Femur (tissue), 1 donor: ENCODE data around the gene CDH4.

Source experiments
- DNase-seq: peaks from one replicate; pipeline ENCODE4 v3.0.0-alpha.2; 2017

The CDH4 gene

DNA sequence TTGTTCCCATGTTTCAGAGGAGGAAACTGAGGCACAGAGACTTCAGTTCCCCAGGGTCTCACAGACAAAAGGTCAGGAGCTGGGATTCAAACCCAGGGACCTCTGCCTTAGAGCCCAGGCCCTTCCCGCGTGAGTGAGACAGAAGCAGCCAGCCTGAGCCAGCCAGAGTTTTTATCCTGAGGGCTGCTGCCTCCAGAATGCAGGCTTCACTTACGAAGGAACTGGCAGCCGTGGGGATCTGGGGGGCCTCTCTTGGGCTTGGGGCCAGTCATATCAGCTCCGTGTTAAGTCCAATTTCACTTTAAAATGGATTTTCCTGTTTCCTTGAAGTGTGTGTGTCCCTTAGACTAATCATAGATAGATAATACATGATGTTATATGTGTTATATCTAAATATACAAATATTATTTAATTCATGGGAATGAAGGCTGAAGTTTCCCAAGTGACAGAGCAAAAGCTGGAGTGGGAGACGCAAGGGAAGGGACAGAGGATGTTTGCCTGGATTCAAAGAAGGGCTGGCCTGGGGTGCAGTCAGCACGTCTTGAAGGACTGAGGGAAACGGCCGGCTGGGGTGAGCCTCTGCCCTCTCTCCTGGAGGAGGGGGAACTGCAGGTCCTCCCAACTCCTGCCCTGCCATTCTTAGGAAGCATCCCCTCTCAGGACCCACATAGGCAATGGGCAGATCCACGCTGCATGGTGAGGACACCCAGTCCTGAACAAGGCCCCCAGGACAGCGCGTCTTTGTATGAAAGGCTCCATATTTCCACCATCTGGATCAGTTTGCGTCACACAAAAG lies 320.1 kb downstream of the CDH4 start:
- no peak for DNase-seq

DNA sequence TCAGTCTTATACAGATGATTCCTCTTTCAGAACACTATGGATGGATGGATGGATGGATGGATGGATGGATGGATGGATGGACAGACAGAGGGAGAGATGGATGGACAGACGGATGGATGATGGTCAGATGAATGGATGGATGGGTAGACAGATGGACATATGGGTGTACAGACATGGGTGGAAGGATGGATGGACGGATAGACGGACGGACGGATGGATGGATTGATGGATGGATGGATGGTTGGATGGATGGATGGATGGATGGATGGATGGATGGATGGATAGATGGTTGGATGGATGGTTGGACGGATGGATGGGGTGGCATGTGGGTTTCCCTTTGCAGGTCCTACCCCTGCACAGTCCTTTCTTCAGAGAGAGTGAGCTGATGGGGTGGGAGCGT lies 320.7 kb downstream of the CDH4 start:
- no peak for DNase-seq

DNA sequence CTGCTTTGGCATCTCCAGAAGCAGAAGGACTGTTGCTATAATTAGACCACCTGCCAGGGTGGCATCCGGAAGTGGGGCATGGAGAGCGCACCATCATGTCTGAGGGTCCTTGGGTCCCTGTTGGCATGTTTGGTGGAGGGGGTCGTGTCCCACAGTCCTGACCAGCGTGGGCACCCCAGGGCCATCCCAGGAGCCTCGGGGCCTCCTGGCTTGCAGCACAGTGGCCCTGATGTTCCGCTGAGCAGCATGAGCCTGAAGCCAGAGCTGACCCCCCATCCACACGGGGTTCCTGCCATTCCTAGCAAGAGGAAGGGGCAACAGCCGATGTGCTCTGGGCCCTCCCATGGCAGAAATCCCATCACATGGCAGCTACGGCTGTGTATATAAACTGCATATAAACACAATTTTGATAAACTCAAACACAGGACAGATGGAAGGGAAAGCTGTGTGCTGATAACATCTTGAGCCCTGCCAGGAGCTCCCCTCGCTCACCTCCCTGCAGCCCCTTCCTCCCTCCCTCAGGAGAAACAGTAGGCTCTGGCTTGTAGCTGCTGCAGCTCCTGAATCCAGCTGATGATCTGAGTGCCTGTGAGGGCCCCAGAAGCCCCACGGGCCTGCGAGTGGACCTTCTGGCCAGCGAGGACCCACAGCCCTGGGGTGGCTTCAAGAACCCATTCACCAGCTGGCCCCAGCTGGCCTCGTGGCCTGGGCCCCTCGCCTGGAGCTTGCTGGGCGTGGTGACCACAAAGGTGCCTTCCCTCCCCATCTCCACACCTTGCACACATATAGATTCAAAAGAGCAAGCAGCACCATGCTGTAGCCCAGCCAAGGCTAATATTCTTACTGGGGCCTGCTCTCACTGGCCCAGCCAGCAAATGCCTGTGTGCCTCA lies 321.6 kb downstream of the CDH4 start:
- DNase-seq, result no peak

DNA sequence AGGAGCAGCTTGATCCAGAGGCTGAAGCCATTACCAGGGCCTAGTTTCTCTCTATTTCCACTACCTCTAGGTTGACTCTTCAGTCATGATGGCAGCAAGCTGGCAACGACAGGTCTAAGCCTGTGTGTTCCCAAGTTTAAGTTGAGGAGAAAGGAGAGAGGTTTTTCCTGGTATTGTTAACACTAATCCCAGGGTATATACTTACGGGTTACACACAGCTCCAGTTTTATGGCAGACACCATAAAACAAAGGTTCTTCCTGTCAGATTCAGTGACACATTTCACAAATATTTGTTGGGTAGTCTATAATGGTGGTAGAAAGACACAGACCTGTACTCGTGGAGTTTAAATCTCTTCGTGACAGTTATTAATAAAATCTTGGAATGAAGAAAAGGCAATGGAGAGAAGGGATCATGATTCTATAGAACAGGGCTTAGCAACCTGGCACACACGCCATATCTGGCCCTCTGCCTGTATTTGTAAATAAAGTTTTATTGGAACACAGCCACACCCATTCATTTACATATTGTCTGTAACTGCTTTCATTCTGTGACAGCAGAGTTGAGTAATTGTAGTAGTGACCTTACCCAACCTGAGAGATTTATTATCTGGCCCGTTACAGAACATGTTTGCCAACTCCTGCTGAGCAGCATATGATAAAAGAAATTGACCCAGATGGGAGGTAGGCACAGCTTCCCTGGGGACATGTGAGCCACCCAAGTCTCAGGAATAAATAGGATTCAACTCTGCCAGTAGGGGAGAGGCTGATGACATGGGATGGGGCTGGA lies 323.3 kb downstream of the CDH4 start:
- no peak for DNase-seq

DNA sequence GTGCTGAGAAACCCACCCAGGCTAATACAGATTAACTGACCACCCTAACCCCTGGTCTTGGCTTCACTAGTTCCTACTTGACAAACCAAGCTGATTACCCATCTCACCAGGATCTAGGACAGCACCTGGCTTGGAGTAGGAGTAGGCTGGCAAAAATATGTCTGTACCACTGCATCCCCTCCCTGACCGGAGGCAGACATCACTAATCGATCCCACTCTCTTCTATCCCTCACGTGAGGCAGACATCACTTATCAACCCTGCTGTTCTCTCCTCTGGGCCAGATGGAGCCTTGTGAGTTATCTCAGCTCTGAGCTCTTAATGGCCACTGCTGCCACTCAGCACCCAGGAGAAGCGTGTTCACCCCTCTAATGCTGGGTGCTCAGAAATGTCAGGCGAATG lies 324.3 kb downstream of the CDH4 start:
- no peak for DNase-seq

DNA sequence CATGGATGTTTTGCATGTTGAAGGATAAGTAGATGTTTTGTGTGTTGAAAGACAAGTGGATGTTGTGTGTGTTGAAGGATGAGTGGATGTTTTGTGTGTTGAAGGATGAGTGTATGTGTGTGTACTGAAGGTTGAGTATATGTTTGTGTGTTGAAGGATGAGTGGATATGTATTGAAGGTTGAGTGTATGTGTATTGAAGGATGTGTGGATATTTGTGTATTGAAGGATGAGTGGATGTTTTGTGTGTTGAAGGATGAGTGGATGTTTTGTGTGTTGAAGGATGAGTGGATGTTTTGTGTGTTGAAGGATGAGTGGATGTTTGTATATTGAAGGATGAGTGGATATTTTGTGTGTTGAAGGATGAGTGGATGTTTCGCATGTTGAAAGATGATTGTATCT lies 325.0 kb downstream of the CDH4 start:
- DNase-seq, result no peak

DNA sequence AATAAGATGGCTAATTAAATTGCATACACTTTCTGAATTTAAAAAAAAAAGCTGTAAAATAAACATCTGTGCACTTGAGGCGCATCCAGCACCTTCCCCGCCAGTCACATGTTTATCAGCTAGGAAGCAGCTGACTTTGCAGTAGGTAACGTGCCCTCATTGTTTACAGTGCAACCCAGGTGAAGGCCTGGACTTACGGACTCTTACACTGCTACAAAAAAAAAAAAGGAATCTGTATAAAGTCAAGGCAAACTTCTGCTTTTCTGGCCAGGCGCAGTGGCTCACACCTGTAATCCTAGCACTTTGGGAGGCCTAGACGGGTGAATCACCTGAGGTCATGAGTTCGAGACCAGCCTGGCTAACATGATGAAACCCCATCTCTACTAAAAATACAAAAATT lies 327.8 kb downstream of the CDH4 start:
- DNase-seq, result no peak

DNA sequence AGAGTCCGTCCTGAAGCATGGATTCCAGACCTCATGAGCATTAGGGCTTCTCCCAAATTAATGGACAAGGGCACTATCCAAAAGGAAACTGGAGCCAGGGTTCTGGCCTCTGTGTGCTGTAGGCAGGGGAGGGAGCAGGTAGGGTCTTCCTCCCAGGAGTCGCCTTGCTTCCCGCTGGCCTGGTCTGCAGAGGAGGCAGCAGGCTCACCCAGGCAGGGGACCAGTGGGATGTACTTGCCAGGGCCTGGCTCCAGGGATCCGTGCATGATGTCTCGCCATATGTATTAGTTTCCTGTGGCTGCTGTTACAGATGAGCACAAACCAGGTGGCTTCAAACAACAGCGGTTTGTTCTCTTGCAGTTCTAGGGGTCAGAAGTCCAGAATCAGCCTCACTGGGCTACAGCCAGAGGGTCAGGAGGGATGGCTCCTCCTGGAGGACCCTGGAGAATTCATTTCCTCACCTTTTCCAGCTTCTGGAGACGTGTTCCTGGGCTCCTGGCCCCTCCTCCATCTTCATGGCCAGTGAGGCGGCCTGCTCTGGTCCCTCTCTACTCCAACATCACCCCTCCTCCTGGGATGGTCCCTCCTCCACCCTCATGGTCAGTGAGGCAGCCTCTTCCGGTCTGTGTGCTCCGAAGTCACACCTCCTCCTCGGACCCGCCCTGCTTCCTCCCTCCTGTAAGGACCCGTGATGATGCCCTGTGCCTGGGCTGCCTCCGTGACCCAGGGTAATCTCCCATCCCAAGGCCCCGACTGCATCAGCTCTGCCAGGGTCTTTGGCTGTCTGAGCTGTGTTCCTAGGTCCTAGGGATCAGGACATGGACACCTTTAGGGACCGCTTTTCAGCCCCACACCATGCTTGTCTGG lies 329.1 kb downstream of the CDH4 start:
- no peak for DNase-seq

DNA sequence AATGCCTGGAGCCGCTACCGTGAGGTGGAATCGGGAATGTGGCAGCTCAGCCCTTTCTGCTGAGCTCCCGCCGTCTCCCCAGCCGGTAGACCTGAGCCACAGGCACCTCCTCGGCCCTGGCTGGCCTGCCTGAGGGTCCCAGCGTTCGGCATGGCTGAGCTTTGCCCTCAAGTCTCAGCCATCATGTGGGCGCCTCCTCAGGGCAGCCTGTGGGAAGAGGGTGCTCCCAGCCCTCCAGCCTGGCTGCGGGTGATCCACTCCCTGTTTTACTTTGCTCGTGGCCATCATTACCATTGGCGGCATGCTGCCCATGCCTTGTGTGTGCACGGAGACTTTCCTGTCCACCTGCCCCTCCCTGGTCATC lies 329.7 kb downstream of the CDH4 start:
- no peak for DNase-seq

DNA sequence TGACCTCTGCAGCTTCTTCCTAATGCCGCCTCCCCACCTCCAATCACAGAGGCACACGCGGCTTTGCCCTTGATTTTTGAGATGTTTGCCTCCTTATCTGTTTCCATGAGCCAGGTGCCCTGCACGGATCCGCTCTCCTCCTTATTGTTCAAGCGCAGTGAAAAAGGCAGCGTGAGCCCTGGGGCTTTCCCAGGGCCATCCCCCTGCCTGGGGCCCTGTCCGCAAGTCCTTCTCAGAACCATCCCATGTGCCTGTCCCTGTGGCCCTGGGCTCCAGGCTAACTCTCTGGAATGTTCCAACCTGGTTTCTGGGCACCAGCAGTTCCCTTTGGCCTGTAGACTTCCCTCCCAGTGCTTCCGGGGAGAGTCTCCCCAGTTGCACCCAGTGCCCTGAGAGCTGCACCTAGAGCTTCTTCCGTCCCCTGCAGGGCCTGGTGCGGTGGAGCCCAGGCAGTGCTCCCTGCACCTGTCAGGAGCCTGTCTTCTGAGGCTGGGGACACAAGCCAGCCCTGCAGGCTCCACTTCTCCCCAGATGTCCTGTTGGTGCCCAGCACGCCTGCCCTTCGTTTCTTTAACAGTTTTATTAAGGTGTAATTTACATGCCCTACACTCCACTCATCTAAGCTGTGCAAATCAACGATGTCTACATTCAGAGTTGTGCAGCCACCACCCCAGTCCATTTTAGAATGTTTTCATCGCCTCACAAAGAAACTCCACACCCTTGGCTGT lies 330.3 kb downstream of the CDH4 start:
- DNase-seq, result no peak

DNA sequence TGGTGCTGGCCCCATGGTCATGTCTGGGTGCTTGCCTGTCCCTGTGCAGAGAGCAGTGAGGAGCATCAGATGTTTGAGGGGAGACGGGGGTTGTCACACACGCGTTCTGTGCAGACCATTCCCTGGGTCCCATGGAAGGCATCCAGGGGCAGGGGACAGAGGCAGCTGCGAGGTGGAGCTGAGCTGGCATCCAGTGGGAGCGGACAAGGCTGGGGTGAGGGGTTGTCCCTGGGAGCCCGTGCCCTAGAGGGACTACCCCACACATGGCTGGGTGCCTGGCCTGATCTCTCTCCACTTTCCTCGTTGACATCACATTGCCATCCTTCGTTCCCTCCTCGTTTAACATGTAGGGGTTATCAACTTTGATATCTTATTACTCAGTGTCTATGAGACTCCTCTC lies 331.3 kb downstream of the CDH4 start:
- no peak for DNase-seq

DNA sequence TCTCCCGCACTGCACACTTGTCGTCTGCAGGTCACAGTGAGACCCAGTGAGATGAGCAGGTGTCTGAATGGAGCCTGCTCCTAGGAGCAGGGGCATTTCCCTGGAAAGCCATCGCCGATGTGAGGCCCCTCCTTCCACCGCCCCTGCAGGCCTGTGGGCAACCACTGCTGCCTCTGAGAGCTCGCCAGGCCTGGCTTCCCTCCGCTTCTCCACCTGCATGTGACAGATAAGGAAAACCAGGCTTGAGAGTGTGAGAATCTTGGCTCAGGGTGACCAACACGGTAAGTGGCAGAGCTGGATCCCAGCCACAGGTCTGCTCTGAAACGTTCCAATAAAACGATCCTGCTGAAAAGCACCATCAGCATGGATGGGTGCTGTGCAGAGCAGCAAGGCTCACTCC lies 332.8 kb downstream of the CDH4 start:
- no peak for DNase-seq

DNA sequence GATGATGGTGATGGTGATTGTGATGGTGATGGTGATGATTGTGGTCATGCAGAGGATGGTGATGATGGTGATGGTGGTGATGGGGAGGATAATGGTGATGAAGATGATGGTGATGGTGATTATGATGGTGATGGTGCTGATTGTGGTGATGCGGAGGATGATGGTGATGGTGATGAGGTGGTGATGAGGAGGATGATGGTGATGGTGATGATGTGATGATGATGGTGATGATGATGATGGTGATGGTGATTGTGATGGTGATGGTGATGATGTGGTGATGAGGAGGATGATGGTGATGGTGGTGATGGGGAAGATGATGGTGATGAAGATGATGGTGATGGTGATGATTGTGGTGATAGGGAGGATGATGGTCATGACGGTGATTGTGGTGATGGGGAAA lies 333.7 kb downstream of the CDH4 start:
- DNase-seq, result no peak

DNA sequence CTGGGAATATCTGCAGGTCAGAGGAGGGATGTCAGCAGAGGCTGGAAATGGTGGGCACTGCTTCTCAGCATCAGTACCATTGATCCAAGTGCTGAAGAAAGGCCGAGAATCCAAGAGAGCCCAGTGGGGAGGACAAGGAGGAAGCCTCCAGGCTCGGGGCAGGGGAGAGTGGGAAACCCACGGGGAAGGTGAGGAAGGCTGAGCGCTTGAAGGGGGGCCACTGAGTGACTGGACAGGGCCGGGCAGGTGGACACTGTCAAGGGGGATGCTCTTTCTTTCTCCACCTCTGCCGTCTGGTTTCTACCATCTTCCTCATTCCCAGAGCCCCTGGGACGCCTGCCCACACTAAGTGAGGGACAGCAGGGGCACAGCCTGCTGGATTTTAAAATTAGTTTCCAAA lies 335.0 kb downstream of the CDH4 start:
- no peak for DNase-seq

DNA sequence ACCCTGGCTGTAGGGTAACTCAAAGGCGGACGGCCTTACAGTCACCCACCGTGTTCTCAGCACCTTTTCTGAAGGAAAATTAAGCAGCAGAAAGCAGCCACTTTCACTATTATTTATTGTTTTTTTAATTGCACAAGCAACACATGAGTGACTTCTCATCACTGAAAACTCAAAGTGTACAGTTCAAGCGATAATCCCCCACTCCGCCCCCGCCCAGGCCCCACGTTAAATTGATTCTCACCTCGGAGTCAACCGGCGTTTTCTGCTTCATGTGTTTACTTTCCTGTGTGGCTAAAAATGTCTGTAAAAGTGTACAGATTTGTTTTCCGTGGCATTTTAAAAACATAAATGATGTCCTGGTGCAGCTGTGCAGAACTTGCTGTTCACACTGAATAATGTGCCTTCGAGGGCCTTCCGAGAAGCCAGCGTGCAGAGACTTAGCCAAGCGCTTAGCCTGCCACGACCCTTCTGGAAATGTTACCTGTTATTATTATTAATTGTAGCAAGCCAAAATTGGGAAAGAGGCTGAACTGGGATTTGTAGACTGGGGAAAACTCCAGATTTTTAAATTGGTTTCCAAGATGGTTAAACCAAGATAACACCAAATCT lies 335.7 kb downstream of the CDH4 start:
- no peak for DNase-seq

DNA sequence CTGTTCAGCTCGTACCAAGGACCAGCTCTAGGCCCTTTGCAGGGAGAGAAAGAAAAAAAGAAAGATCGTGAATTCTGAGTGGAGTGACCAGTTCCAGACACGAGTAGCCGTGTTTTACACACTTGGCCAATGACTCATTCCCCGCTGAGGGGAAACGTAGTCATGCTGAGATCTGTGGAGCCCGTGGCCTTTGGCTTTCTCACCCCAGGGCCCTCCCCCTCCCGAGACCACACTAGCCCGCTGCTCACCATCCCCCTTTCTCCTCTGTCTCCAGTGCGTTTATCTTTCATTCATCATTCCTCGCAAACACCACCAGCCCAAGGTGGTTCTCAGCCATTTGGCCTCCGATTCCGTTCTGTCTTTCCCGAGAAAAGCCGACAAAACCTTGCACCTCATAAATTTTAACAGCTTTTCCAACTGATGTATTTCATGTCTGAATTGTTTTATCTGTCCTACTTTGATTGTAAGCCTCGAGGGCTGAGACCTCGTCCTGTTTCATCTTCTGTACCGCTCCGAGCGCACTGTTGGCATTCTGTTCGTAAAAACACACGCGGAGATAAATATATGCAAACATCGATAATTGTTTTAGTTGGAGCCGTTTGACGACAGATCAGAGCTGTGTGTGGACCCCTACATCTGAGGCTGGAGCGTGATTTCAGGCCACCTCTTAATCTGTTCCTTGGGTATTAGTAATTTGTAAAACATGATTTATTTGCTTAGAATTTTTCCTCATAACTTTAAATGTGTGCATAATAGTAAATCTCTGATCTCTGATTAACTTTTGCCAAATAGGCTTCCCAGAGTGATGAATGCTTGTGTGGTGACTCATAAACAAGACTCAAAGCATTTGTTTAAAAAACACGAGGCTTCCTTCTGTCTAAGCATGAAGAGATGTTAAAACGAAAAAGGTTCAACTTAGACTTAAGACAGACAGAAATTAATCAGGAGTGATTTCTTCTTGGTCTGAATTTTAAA lies 336.6 kb downstream of the CDH4 start:
- DNase-seq, result no peak

DNA sequence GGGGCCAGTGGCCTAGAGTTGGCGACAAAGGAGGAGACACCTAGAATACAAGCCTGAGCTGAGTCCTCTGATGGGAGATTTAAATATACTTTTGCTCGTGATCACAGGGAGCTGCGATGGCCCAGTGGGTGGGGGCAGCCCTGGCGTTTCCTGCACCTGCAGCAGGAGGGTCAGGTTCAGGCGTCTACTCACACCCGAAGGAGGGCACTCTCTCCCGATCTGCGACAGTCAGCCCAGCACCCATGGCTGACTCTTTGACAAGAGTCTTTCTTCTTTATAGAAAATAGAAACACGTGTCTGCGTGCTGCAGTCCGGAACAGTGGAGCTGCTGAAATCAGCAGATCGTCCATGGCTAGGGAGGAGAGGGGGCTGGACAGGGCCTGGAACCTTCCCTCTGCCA lies 338.2 kb downstream of the CDH4 start:
- no peak for DNase-seq

DNA sequence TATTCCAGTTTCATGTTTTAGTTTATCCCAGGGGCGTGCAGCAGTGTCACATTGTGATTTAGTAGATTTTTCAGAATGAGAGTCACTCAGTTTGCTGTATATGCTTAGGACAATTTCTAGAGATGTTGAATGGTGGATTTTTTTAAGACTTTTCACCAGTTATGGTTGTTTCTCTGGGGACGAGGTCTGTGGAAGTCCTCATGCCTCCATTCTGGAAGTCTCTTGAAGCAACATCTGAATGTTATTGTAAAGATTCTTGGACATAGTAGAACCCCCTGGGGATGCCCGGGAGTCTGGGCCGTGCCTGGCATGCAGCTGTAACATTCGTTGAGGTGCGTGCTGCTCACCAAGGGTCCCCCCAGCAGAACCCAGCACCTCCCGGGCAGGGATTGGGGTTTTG lies 341.5 kb downstream of the CDH4 start:
- DNase-seq, result no peak

DNA sequence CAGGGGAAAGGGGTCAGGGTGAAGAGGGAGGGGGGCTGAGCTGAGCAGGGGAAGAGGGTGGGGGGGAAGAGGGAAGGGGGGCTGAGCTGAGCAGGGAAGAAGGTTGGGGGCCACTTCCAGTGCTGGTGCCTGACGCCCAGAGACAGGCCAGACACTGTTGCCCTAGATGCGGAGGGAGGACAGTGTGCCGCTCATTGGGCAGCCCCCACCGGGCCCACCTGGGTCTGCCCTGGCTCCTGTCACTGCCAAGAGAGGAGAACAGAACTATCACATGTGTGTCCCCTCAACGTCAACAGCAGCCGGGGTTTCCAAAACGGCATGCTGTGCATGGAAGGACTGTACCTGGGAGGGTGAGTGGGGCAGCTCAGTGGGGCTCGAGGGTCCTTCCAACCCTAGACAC lies 342.1 kb downstream of the CDH4 start:
- DNase-seq, result no peak

DNA sequence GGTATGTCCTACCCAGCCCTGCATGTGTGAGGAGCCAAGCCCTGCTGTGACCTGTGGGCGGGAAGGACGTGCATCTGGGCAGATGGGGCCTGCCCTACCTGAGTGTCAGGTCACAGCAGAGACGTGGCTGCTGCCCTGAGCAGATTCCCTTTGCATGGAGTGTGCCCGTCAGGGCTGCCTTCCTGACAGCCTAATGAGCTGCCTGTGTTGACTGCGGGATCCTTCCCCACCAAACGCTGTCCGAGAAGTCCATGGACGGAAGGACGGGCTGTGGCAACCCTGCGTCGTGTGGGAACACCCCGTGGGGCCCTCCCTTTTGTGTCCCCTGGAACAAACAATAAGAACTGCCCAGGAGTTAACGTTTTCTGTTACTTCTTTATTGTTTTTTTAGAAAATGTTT lies 343.2 kb downstream of the CDH4 start:
- DNase-seq, result no peak
